NCI-H146 treated with DMSO at 0.1 percent for 48 hours (cell line): ENCODE results near the gene NEDD4L.

Experiments
- DNase-seq: peaks from one replicate; lab custom pipeline; 2025; ENCODE audit not compliant: unreplicated experiment; lab: John Stamatoyannopoulos, UW

The NEDD4L gene

DNA sequence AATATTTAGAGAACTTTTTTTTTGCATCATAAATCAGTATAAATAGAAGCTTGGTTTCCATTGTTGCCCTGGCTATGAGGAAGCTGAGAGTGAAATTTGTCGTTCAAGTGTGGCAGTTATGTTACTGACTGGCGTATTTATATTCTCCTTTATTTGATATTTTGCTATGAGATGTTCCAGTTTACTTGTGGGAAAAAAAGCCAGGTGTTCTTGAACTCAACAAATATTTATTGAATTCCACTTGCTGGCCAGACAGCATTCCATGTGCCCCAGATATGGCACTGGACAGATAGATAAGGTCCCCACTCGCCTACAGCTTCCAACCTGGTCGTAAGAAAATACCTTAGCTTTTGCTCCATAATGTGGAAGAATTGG is 44.7 kb downstream of the NEDD4L start:
- DNase-seq = no peak

- DNase-seq = no peak
Measured at GRCh38 chr18:58091099-58091611, 47.1 kb downstream of the NEDD4L start.

DNA sequence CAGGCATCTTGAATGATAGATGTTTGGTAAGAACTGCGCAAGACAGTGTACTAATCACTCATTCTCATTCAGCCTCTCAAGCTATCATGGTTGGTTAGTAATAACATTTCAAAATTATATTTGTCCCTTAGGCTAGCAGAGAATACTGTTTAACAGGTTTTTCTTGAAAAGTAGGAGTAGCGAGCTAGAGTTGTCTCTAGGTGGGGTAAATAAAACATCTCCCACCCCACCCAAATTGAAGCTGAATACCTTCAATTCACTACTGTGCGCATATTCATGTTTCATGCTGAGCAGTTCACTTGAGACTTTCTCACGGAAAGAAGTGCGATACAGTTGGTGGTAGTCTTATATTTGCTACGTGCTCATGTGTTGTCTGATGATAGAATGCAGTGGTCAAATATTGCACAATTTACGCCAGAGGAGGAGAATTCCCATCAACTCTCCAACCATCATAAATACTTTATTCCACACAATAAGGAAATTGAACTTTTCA is 49.3 kb downstream of the NEDD4L start:
- DNase-seq = no peak

DNA sequence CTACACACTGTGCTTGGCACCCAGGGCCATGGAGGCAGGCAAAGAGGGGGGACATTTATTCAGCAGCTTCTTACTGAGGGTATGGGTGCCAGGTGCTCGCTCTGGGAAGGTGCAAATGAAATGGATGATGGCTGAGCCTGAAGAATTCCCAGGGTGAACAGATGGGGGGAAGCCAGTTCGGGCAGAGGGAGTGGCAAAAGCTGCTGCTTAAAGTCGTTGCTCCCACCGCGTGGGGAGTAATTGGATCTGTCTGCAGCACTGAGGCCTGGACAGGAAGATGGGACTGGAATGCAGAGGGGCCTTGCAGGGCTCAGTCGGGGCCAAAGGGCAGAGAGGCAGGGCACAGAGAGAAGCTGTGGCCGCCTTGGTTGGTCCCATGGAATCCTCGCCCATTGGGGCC is 51.2 kb downstream of the NEDD4L start:
- DNase-seq = no peak

- no peak for DNase-seq
Measured at GRCh38 chr18:58095655-58096054, 51.6 kb downstream of the NEDD4L start.

DNA sequence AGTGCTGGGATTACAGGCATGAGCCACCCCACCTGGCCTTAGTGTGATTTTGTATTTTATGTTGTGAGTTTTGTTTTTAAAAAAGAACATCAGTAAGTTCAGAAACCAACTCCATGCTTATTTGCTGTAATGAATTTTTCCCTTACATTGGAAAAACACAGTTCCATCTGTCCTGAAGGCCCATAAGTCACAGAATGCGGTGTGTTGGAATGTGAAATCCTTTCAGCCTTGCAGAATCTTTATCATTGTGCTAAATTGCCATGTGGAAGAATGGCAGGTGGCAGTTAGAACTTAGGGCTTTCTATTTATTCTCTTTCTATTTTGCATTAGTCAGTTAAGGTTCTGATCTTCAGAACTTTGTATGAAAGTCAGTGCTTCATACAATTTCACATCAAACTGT is 52.6 kb downstream of the NEDD4L start:
- no peak for DNase-seq

DNA sequence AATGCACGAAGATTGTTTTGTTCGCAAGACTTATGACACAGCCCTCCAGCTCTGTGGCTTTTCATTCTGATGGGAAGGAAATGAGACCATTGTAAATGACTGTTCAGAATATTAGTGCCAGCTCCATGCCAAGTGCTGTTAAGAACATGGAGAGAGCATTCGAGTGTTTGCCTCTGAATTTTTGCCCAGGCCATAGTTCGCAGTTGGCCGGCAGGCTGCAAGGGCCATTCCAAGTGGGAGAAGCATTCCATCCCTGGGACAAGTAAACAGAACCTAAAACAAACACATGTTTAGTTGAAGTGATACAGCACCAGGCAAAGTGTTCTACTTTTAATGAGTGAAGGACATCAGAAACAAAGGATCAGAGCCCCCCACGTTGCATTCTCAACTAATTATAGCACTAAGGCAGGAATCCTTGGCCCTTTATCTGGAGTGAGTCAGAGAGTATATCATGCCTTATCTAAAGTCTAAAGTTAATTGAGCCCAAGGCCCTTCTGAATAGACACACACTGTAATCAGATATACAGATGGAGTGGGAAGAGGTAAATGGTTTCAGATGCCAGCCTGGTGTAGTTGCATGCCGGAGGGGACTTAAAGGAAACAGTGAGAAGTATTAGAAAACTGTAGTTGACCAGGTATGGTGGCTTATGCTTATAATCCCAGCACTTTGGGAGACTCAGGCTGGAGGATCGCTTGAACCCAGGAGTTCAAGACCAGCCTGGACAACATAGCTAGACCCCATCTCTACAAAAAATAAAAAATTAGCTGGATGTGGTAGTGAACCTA is 53.3 kb downstream of the NEDD4L start:
- DNase-seq = no peak

DNA sequence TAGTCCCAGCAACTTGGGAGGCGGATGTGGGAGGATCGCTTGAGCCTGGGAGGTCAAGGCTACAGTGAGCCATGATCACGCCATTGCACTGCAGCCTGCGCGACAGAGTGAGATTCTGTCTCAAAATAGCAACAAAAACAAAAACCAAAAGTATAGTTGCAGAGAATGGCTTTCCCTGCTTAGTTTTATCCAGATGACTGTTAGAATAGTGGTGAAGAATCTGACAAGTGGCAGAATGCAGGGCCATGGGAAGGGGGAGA is 53.8 kb downstream of the NEDD4L start:
- DNase-seq = no peak

- no peak for DNase-seq
Measured at GRCh38 chr18:58098706-58099105, 54.7 kb downstream of the NEDD4L start.

- DNase-seq = peak; percentile 60
Measured at GRCh38 chr18:58100154-58100553, 56.1 kb downstream of the NEDD4L start.

DNA sequence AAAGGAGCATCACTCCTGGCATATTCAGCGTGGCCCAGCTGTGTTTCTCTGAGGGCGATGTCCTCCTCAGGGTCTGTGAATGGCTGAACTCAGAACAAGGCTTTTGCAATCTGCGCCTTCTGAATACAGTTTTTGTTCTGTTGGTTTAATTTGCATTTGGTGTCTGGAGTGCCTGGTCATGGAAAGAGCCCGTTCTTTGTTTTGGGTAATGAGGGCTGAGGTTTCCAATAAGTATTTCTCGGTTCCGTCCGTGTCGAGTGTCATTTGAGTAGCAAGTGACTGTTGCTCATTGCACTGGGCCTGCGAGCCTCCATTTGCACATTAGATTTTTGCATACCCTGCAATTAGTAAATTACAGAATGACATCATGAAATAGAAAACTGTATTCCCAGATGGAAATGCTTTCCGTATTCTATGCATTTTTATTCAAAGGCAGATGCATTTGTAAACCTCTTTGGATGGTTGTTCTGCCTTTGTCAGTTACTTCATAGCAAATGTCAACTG is 57.3 kb downstream of the NEDD4L start:
- no peak for DNase-seq

- no peak for DNase-seq
Measured at GRCh38 chr18:58102018-58102417, 58.0 kb downstream of the NEDD4L start.

GRCh38 chr18:58102875-58103274 is 58.8 kb downstream of the NEDD4L start:
- DNase-seq = no peak

DNA sequence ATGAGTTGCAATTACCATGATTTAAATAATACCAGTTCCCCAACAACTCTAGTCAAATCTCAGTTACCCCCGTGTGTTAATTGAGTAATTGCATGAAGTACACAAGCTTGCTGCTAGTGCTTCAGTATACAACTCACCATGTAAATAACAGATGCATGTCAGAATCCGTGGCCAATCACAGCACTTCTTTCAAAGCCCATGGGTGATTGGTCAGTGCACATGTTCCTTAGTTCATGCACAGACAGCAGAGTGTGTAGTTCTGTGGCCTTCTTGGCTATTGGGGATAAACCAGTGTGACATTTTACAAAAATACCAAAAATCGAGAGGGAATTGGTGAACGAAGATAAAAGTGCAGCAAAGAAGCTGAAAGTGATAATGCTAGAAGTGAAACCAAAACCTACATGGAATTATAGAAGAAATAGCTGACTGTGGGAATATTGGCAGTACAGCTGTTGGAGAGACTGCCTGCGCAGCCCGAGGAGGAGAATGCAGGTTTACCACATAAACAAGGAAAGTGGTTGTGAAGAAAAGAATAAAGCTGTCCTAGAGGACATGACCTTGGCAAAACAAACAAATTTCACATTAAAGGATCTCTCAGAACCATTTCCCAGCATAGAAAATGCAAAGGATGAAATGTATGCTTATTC is 59.4 kb downstream of the NEDD4L start:
- DNase-seq = no peak

GRCh38 chr18:58104096-58104495 is 60.1 kb downstream of the NEDD4L start:
- no peak for DNase-seq

DNA sequence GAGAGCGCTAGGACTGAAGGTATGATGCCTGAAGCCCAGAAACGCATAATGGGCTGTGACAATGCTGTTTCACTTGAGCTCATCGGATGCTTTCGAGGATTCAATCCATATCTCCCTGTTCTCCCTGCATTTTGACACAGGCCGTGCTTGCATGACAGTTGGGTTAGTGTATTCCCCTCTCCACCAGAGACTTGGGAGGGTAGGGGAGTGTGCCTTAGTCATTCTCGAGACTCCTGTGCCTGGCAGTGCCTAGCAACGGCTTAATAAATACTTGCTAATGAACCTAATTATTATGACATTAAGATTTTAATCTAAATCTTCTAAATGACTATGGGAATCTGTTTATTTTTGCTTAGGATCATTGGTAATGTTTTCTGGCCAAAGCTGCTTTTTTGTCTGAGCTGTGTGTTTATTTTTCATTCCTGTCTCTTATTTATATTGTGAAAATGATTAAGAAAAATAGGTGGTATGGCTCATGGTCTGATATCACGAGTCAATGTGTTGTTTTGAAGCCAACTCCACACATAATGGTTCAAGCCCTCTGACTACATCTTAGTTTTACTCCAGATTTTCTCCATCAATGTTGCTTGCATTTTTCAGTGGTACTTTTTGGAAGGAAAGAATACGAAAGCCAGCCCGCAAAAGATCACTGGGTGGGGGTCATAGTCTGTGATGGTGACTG is 61.3 kb downstream of the NEDD4L start:
- no peak for DNase-seq

GRCh38 chr18:58105888-58106260 is 61.8 kb downstream of the NEDD4L start:
- DNase-seq = no peak

DNA sequence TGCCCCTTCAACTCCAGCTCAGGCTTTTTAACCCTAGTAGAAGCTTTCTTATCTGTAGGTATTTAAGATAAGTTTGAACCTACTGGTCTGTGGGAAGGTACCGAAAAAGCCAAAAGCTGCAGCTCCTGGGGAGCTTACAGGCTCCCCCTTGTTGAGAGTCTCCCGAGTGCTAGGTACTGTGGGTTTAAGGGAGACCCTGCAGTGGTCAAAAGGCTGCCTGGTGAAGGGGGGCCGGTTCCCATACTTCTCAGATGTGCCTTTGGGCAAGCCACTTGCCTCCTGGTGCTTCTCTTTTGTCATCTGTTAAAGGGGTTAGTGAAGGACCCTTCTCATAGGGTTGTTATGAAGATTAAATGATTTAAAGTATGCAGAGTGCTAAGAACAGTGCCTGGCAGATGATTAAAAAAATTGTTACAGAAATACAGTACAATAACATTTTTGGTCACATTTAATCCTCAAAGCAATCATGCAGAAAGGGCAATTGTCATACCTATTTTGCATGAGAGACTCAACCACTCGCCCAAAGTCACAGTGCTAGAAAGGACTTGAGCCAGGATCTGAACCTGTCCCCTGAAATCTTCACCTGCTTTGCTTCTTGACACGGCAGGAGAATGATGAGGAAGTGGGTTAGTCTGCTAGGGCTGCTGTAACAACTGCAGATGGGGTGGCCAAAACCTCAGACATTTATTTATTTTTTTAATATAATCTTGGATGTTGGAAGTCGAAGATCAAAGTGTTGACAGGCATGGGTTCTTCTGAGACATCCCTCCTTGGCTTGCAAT is 62.5 kb downstream of the NEDD4L start:
- DNase-seq = no peak

DNA sequence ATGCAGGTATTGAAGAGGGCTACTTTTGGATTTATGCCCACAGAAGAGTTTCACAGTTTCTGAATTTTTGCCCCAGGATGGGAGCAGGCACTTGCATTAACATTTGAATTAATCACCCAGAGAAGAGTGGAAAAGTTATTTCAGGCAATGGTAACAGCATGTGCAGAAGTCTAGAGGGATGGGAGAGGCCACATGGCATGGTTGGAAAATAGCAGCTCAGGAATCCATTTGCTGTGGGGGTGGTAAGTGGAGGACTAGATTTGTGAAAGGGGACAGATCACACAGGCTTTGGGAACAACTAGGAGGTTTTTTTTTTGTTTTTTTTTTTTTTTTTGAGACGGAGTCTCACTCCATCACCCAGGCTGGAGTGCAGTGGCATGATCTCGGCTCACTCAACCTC is 65.2 kb downstream of the NEDD4L start:
- DNase-seq = no peak

DNA sequence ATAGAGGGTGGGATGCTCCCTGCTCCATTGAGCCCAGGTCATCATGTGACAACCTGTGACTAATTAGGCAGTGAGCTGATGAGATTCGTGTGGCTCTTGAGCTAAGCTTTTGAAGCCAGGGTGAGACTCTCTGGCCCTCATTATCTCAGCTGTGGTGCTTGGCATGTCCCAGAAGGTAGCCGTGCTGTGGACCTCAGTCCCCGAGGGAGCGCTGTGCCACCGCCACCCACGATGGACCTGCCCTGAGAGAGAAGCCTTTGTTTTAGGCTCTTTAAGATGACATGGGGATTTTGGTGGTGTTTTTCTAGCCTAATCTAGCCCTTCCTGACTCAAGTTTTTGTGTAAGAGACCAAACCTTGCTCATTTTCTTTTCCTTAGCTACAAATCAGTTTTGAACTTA is 66.4 kb downstream of the NEDD4L start:
- no peak for DNase-seq

- DNase-seq = no peak
Measured at GRCh38 chr18:58112174-58112573, 68.1 kb downstream of the NEDD4L start.
